MM.1S (cell line): ENCODE results near the gene C1QTNF9.
"Not testable (repeated sequence)": the region's sequence is repeated elsewhere in the genome, so short reads cannot be mapped to it uniquely, and the experiment has no call there.

Source experiments
- DNase-seq: peaks from one replicate; pipeline ENCODE4 v3.0.0-alpha.2; 2015
- H2AFZ ChIP-seq: fragments of 300-600 bp; sonication (generic); 2 replicates; pipeline ENCODE4 v1.6.0; 2016; ENCODE audit warnings: antibody characterized with exemption, low read length
- H3F3A ChIP-seq: fragments of 300-600 bp; sonication (generic); 2 replicates; pipeline ENCODE4 v1.6.1; 2016; ENCODE audit warnings: mild to moderate bottlenecking, antibody characterized with exemption, low read length, moderate library complexity, mixed read lengths; ENCODE audit not compliant: insufficient read depth
- H3K27ac ChIP-seq: fragments of 300-600 bp; sonication (generic); 2 replicates; pipeline ENCODE4 v1.5.1; 2016; ENCODE audit warnings: mild to moderate bottlenecking, low read length
- H3K27me3 ChIP-seq: fragments of 300-600 bp; sonication (generic); replicated peaks from 2 replicates; pipeline ENCODE4 v1.6.0; 2016; ENCODE audit warnings: low read length; ENCODE audit not compliant: insufficient read depth
- H3K36me3 ChIP-seq: fragments of 300-600 bp; sonication (generic); replicated peaks from 2 replicates; pipeline ENCODE4 v1.6.1; 2016; ENCODE audit warnings: mild to moderate bottlenecking, low read length, mixed read lengths; ENCODE audit not compliant: insufficient read depth
- H3K4me1 ChIP-seq: fragments of 300-600 bp; sonication (generic); 2 replicates; pipeline ENCODE4 v1.6.1; 2016; ENCODE audit warnings: low read length, mixed read lengths
- H3K4me2 ChIP-seq: fragments of 300-600 bp; sonication (generic); 2 replicates; pipeline ENCODE4 v1.6.0; 2016; ENCODE audit warnings: low read depth, low read length
- H3K4me3 ChIP-seq: fragments of 300-600 bp; sonication (generic); 2 replicates; pipeline ENCODE4 v1.5.1; 2016; ENCODE audit warnings: low read length, mixed read lengths
- H3K79me2 ChIP-seq: fragments of 300-600 bp; sonication (generic); 2 replicates; pipeline ENCODE4 v1.6.1; 2016; ENCODE audit warnings: mixed run types, low read length, mixed read lengths
- H3K9ac ChIP-seq: fragments of 300-600 bp; sonication (generic); 2 replicates; pipeline ENCODE4 v1.6.1; 2016; ENCODE audit warnings: low read length, mixed read lengths
- H3K9me2 ChIP-seq: fragments of 300-600 bp; sonication (generic); replicated peaks from 2 replicates; pipeline ENCODE4 v1.6.1; 2016; ENCODE audit warnings: mild to moderate bottlenecking, low read length, mixed read lengths; ENCODE audit not compliant: insufficient read depth
- H3K9me3 ChIP-seq: fragments of 300-600 bp; sonication (generic); replicated peaks from 2 replicates; pipeline ENCODE4 v1.6.1; 2016; ENCODE audit warnings: mild to moderate bottlenecking, low read length, mixed read lengths; ENCODE audit not compliant: insufficient read depth
- H4K20me1 ChIP-seq: fragments of 300-600 bp; sonication (generic); 2 replicates; pipeline ENCODE4 v1.6.1; 2016; ENCODE audit warnings: mild to moderate bottlenecking, low read length, moderate library complexity, mixed read lengths; ENCODE audit not compliant: insufficient read depth
- EZH2 ChIP-seq: fragments of 300-600 bp; sonication (generic); optimal IDR thresholded peaks from 2 replicates; pipeline ENCODE3; 2017; ENCODE audit warnings: low read depth, mild to moderate bottlenecking, antibody characterized with exemption, low read length, mixed read lengths
- EZH2phosphoT487 ChIP-seq: fragments of 300-600 bp; sonication (generic); IDR thresholded peaks from 2 replicates; pipeline ENCODE4 v1.6.1; 2018; ENCODE audit warnings: antibody characterized with exemption, low read length
- TF ChIP-seq, protein P1 (sequence below): fragments of 300-600 bp; sonication (generic); IDR thresholded peaks from 2 replicates; pipeline ENCODE4 v1.5.1; 2016; ENCODE audit warnings: antibody characterized with exemption, low read length, mixed read lengths

The C1QTNF9 gene

DNA sequence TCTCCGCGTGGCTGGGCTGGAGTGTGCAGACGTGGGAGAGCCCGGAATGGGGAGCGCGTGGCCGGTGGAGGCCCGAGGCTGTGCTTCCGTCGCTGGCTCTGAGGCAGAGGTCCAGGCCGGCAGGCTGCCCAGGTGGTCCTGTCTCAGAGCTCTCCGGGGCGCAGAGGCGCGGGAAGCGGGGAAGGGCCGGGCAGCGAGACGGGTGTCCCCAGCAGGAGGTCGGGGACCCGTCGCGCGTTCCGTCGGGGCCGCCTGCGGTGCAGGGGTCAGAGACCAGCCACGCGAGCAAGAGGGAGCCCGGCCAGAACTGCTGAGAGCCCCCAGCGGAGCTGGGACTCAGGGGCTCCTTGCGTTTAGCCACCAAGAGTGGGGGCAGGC lies 1.3 kb upstream of the C1QTNF9 start:
- Histone ChIP-seq H3F3A (no peaks in the 10 kb centered on the region), H3K4me3 (no peak overlapping the region), H3K79me2 (no peaks in the 10 kb centered on the region), H2AFZ (no peak overlapping the region), H3K9ac (no peak overlapping the region), H3K9me2 (no peaks in the 10 kb centered on the region), H4K20me1 (no peaks in the 10 kb centered on the region), H3K36me3 (no peaks in the 10 kb centered on the region), H3K27me3 (no peaks in the 10 kb centered on the region), H3K4me2 (no peak overlapping the region), H3K9me3 (no peaks in the 10 kb centered on the region), H3K27ac (no peak overlapping the region), H3K4me1 (no peaks in the 10 kb centered on the region)
- TF ChIP-seq, protein P1, sequence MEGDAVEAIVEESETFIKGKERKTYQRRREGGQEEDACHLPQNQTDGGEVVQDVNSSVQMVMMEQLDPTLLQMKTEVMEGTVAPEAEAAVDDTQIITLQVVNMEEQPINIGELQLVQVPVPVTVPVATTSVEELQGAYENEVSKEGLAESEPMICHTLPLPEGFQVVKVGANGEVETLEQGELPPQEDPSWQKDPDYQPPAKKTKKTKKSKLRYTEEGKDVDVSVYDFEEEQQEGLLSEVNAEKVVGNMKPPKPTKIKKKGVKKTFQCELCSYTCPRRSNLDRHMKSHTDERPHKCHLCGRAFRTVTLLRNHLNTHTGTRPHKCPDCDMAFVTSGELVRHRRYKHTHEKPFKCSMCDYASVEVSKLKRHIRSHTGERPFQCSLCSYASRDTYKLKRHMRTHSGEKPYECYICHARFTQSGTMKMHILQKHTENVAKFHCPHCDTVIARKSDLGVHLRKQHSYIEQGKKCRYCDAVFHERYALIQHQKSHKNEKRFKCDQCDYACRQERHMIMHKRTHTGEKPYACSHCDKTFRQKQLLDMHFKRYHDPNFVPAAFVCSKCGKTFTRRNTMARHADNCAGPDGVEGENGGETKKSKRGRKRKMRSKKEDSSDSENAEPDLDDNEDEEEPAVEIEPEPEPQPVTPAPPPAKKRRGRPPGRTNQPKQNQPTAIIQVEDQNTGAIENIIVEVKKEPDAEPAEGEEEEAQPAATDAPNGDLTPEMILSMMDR: no peak
- TF ChIP-seq EZH2: no peak
- no peak for TF ChIP-seq EZH2phosphoT487
- no peak for DNase-seq

DNA sequence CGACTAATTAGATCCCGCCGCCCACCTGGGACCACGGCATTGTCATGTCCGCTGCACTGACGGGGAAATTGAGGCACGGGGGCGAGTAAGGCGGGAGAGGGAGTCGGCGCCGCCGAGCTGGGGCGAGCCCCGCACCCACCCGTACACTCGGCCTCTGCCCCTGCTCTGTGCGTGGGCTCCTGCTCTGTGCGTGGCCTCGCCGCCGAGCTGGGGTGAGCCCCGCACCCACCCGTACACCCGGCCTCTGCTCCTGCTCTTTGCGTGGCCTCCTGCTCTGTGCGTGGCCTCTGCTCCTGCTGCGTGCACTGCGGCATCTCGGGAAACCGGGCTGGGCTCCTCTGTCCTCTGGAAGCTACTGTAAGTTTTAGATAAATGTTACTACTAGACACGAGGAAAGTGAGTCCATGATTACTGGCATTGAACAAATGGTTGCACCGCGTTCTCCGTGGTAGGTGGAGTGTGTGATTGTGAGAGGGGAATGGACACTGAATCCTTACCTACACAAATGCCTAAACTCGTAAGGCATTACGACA lies 826 bp upstream of the C1QTNF9 start:
- Histone ChIP-seq H3K36me3 (no peaks in the 10 kb centered on the region), H3K9me2 (no peaks in the 10 kb centered on the region), H2AFZ (no peak overlapping the region), H3K4me1 (no peaks in the 10 kb centered on the region), H3K79me2 (no peaks in the 10 kb centered on the region), H3K9me3 (no peaks in the 10 kb centered on the region), H3K27me3 (no peaks in the 10 kb centered on the region), H4K20me1 (no peaks in the 10 kb centered on the region), H3K9ac (no peak overlapping the region), H3K27ac (no peak overlapping the region), H3F3A (no peaks in the 10 kb centered on the region), H3K4me3 (no peak overlapping the region), H3K4me2 (no peak overlapping the region)
- DNase-seq: no peak
- TF ChIP-seq, protein P1: no peak
- TF ChIP-seq EZH2phosphoT487 (no peak), EZH2 (no peak)

DNA sequence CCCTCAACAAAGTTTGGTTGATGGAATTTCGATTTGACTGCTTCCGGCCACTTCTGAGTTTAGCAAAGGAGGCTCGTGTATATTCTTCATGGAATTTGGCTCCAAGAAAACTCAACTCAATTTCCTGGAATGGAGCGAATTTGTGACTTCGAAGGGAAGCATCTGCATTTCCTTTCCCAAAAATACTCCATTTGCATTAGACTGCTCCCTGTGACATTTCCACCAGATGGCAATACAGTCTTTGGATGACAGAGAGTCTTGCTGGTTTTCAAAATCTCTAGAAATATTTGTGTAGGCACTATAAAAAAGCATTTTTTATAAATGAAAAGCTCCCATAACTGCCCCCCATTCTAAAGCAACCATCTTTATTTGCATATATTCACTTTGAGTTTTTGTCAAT lies 4.1 kb downstream of the C1QTNF9 start:
- Histone ChIP-seq H3K9me2 (no peaks in the 10 kb centered on the region), H3K4me2 (no peak overlapping the region), H3K36me3 (no peaks in the 10 kb centered on the region), H2AFZ (no peak overlapping the region), H3F3A (no peaks in the 10 kb centered on the region), H3K4me1 (no peaks in the 10 kb centered on the region), H3K27me3 (no peaks in the 10 kb centered on the region), H3K27ac (no peak overlapping the region), H4K20me1 (no peaks in the 10 kb centered on the region), H3K79me2 (no peaks in the 10 kb centered on the region), H3K4me3 (no peak overlapping the region), H3K9ac (no peak overlapping the region), H3K9me3 (no peaks in the 10 kb centered on the region)
- no peak for DNase-seq
- TF ChIP-seq, protein P1: no peak
- no peak for TF ChIP-seq EZH2
- TF ChIP-seq EZH2phosphoT487: no peak

DNA sequence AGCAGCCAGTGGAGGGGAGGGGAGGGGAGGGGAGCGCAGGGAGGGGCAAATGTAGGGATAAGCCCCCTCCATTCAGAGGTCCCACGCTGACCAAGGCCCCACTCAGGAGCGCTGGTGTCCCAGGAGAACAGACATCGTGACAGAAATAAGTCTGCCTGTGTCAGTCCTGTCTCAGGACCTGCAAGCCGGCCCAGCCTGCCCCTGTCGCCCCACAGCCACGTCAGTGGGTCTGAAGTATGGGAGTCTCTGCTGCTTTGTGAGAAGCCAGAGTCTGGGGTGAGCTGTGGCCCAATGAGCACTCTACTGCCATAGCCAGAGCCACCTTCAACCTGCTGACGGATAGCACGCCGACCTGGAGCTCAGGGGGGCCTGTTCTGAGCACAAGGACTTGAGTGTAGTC lies 8.5 kb downstream of the C1QTNF9 start:
- not testable (repeated sequence) for H3K79me2 ChIP-seq, H3K9ac ChIP-seq, DNase-seq, H3K36me3 ChIP-seq, H3F3A ChIP-seq, H3K4me1 ChIP-seq, H4K20me1 ChIP-seq, H3K27ac ChIP-seq, H2AFZ ChIP-seq, H3K27me3 ChIP-seq, H3K4me2 ChIP-seq, H3K9me3 ChIP-seq, H3K9me2 ChIP-seq, H3K4me3 ChIP-seq

DNA sequence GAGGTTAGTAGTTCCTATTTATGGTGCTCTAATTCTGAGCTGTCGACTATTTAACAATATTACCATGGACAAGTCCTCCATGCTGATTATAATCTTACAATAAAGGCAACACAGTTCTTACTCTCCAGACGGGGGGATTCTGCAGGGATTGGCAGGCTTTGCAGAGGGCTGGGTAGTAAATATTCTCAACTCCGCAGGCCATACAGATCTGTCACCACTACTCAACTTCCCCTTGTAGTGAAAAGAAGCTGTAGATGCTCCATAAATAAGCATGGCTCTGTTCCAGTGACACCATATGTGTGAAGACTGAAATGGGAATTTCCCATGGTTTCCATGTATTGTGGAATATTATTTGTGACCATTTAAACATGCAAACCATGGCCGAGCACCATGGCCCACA lies 9.5 kb downstream of the C1QTNF9 start:
- H2AFZ ChIP-seq, H3K4me3 ChIP-seq, H3K9ac ChIP-seq, DNase-seq, H3K4me1 ChIP-seq, H3K9me3 ChIP-seq, H4K20me1 ChIP-seq, H3K27ac ChIP-seq, H3F3A ChIP-seq, H3K4me2 ChIP-seq, H3K27me3 ChIP-seq, H3K9me2 ChIP-seq, H3K79me2 ChIP-seq, H3K36me3 ChIP-seq: not testable (repeated sequence)

DNA sequence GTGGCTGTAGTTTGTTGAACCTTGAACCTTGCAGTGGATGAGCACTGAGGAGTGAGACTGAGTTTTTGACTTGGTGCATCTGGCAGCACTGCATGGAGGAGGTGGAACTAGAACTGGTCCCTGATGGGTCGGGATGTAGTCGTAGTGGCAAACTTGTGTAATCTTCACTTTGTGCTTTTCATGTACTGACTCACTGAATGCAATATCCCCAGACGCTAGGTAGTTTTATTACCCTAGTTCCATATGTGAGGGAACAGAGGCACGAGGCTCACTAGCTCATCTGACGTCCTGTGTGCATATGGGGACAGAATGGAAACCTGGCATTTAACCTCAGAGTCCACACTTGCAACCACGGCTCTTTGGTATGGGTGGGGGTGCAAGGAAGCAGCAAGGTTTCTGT lies 10.3 kb downstream of the C1QTNF9 start:
- H4K20me1 ChIP-seq, H3K4me2 ChIP-seq, H3K9me3 ChIP-seq, H3F3A ChIP-seq, H3K4me3 ChIP-seq, DNase-seq, H2AFZ ChIP-seq, H3K9me2 ChIP-seq, H3K79me2 ChIP-seq, H3K27me3 ChIP-seq, H3K4me1 ChIP-seq, H3K27ac ChIP-seq, H3K9ac ChIP-seq, H3K36me3 ChIP-seq: not testable (repeated sequence)
